Tibial artery (tissue), 4 donors: ENCODE measurements around the gene IL17RC.

Source experiments
- DNase-seq, 2 donors: peaks; one replicate each; pipeline ENCODE4 v3.0.0-alpha.2; 2019
- H3K27ac ChIP-seq, 2 donors: fragments of 200-600 bp; sonication (generic) in 1 of 2; 1 replicate in 1 of 2; 2 replicates in 1 of 2; pipeline ENCODE4 v1.5.1; 2018 to 2019; ENCODE audit warnings: mild to moderate bottlenecking in 1 of 2
- H3K27me3 ChIP-seq, 2 donors: fragments of 200-600 bp; sonication (generic) in 1 of 2; one replicate each; pipeline versions ENCODE4 v1.5.1 to v1.6.0; 2016 to 2019
- H3K36me3 ChIP-seq, 3 donors: fragments of 200-600 bp; sonication (generic) in 2 of 3; one replicate each; pipeline ENCODE4 v1.5.1; 2016 to 2019; ENCODE audit warnings: mild to moderate bottlenecking in 2 of 3
- H3K4me1 ChIP-seq, 4 donors: fragments of 200-600 bp; sonication (generic) in 2 of 4; 1 replicate in 3 of 4; 2 replicates in 1 of 4; pipeline ENCODE4 v1.5.1; 2016 to 2019
- H3K4me3 ChIP-seq, 2 donors: fragments of 200-600 bp; sonication (generic) in 1 of 2; 1 replicate in 1 of 2; 2 replicates in 1 of 2; pipeline ENCODE4 v1.5.1; 2018 to 2019; ENCODE audit warnings: mild to moderate bottlenecking in 2 of 2
- H3K9me3 ChIP-seq, 3 donors: fragments of 200-600 bp; sonication (generic) in 1 of 3; one replicate each; pipeline ENCODE4 v1.5.1; 2016 to 2019
- CTCF ChIP-seq, 2 experiments: fragments of 200-600 bp in 1 of 2; fragments of 450-650 bp in 1 of 2; IDR thresholded peaks; one replicate each; pipeline ENCODE4 v1.5.1; 2017 to 2019; ENCODE audit warnings: antibody characterized with exemption in 2 of 2, mild to moderate bottlenecking in 1 of 2, moderate library complexity in 1 of 2
- intact Hi-C: fragments of 100-400 bp; cut with DNase I; formaldehyde crosslinking; loops from one replicate; pipeline ENCODE4 v1.15.0; 2023; ENCODE audit warnings: low total_unique reads

IL17RC gene

GRCh38 chr3:9902372-9903237 lies 14.3 kb upstream of the IL17RC start, which contains the start of gene IL17RE:
TSS of gene IL17RE (plus strand) at chr3:9902848. CDS start at chr3:9902933, 85 bp downstream.
- no peak for TF ChIP-seq CTCF (IDR thresholded peaks at IDR 0.05)
- Histone ChIP-seq H3K27me3 (no peaks in the 10 kb centered on the region), H3K36me3 (peaks cover 8 to 15% (median 9%) of the 10 kb centered on the region in 3 donors), H3K9me3 (no peaks in the 10 kb centered on the region), H3K27ac (peak within 1 kb of the TSS; percentile 79 to 82), H3K4me3 (peak within 1 kb of the TSS; percentile 53 to 65), H3K4me1 (peaks cover 0 to 46% (median 17%) of the 10 kb centered on the region in 4 donors)
- intact Hi-C loops: loop anchor here (5.0 kb wide), 1 partner anchor 400 kb away; no protein-coding TSS in a partner anchor
- DNase-seq: peak in 1 of 2 donors; percentile 80

GRCh38 chr3:9903238-9903624 lies 13.7 kb upstream of the IL17RC start:
- Histone ChIP-seq H3K4me1 (peaks cover 0 to 42% (median 17%) of the 10 kb centered on the region in 4 donors), H3K9me3 (no peaks in the 10 kb centered on the region), H3K36me3 (peaks cover 8 to 21% (median 9%) of the 10 kb centered on the region in 3 donors), H3K27me3 (no peaks in the 10 kb centered on the region), H3K27ac (peak overlapping the region; percentile 79 to 82), H3K4me3 (peak overlapping the region; percentile 53 to 65)
- intact Hi-C loops: loop anchor here (5.0 kb wide), 1 partner anchor 401 kb away; no protein-coding TSS in a partner anchor
- DNase-seq: peak in 1 of 2 donors; percentile 67
- TF ChIP-seq CTCF (IDR thresholded peaks at IDR 0.05): no peak

GRCh38 chr3:9903904-9904303 lies 13.0 kb upstream of the IL17RC start:
- Histone ChIP-seq H3K4me1 (peaks cover 0 to 35% (median 17%) of the 10 kb centered on the region in 4 donors), H3K36me3 (peaks cover 12 to 28% (median 13%) of the 10 kb centered on the region in 3 donors), H3K27ac (peak overlapping the region; percentile 79 to 82), H3K9me3 (no peaks in the 10 kb centered on the region), H3K27me3 (no peaks in the 10 kb centered on the region), H3K4me3 (peak overlapping the region in 1 of 2 donors; percentile 65)
- intact Hi-C loops: loop anchor here (5.0 kb wide), 1 partner anchor 402 kb away; no protein-coding TSS in a partner anchor
- no peak for DNase-seq
- TF ChIP-seq CTCF (IDR thresholded peaks at IDR 0.05): no peak

- intact Hi-C loops: no loop called here
- peaks cover 13 to 53% (median 18%) of the 10 kb centered on the region in 3 donors for H3K36me3 ChIP-seq
Measured at GRCh38 chr3:9906480-9906879, 10.4 kb upstream of the IL17RC start.

GRCh38 chr3:9908286-9908685 lies 8.6 kb upstream of the IL17RC start:
- Histone ChIP-seq H3K27ac (no peak overlapping the region), H3K27me3 (no peaks in the 10 kb centered on the region), H3K4me3 (no peak overlapping the region), H3K36me3 (peaks cover 13 to 65% (median 18%) of the 10 kb centered on the region in 3 donors), H3K4me1 (peaks cover 0 to 28% (median 7%) of the 10 kb centered on the region in 4 donors), H3K9me3 (no peaks in the 10 kb centered on the region)
- intact Hi-C loops: no loop called here
- no peak for TF ChIP-seq CTCF (IDR thresholded peaks at IDR 0.05)
- no peak for DNase-seq

More at GRCh38 chr3:9906480-9906879, 10.4 kb upstream of the IL17RC start:
- H3K4me1 ChIP-seq: peaks cover 0 to 31% (median 17%) of the 10 kb centered on the region in 4 donors
- H3K9me3 ChIP-seq: no peaks in the 10 kb centered on the region
- H3K27me3 ChIP-seq: no peaks in the 10 kb centered on the region
- no peak for DNase-seq
- no peak overlapping the region for H3K4me3 ChIP-seq
- no peak overlapping the region for H3K27ac ChIP-seq
- no peak for TF ChIP-seq CTCF (IDR thresholded peaks at IDR 0.05)
